ENCODE data around the gene TIGD3. TPM values are rescaled to one million over a fixed set of nuclear protein-coding genes. Genes with fewer than 3 reads are reported as not detected.
A peak's percentile ranks its signal among the peaks of the same experiment; 100 is the strongest.

Gene TIGD3
- total and polyA plus RNA-seq, 9 of the 15 experiments (the other 6 are each of a cell fraction or from before 2014, with no cell fraction given), result 0.06 to 1.3 (median 0.56) TPM

- TF ChIP-seq MGA (IDR thresholded peaks at IDR 0.05), result peak; percentile 98
- peak; percentile 100 for TF ChIP-seq GATAD2B (IDR thresholded peaks at IDR 0.05; ENCODE audit: borderline replicate concordance)
- no peak; the same call in 1 of the 2 replicates for TF ChIP-seq ELF4 (CRISPR knock-in tag; IDR thresholded peaks at IDR 0.05)
- no peak for TF ChIP-seq ZNF512 (tag; IDR thresholded peaks at IDR 0.05)
- peak; percentile 41; the same call in 1 of the 2 replicates for TF ChIP-seq JUN (IDR thresholded peaks at IDR 0.05; ENCODE audit: borderline replicate concordance, low read depth, low read length)
- peak; percentile 75; the same call in 1 of the 2 replicates for TF ChIP-seq JUN (CRISPR knock-in tag; IDR thresholded peaks at IDR 0.05; ENCODE audit: borderline replicate concordance)
- no peak; a peak in 1 of 3 replicates for TF ChIP-seq CBX3 (IDR thresholded peaks at IDR 0.05; ENCODE audit: borderline replicate concordance in 1 of 2, low read length in 2 of 2)
- no peak for TF ChIP-seq POLR2H (tag; IDR thresholded peaks at IDR 0.05; ENCODE audit: low read depth)
- TF ChIP-seq SETDB1 (IDR thresholded peaks at IDR 0.05; ENCODE audit: low read length), result no peak
- peak; percentile 29; the same call in 1 of the 2 replicates for TF ChIP-seq LCOR (CRISPR knock-in tag; IDR thresholded peaks at IDR 0.05)
- peak; percentile 96 to 98 for TF ChIP-seq E2F6 (IDR thresholded peaks at IDR 0.05; ENCODE audit: borderline replicate concordance in 1 of 2, extremely low read depth in 1 of 2, insufficient read depth in 1 of 2, insufficient read length in 1 of 2, low read depth in 1 of 2, low read length in 1 of 2, poor library complexity in 1 of 2, severe bottlenecking in 1 of 2)
- peak; percentile 48; the same call in 1 of the 2 replicates for TF ChIP-seq TCF7 (IDR thresholded peaks at IDR 0.05; ENCODE audit: borderline replicate concordance)
Measured at GRCh38 chr11:65386307-65387140, 32.0 kb downstream of the TIGD3 start, which contains the start of gene FRMD8 (continued).
